Skeletal muscle tissue (tissue), 4 donors: ENCODE measurements around the gene CNTNAP2. TPM values are rescaled to one million over a fixed set of nuclear protein-coding genes. Genes with fewer than 3 reads are reported as not detected.

Experiments used
- H3K27ac ChIP-seq: one replicate; pipeline ENCODE4 v1.7.0; 2013; ENCODE audit warnings: mild to moderate bottlenecking, low read depth, low read length, inconsistent platforms
- H3K27me3 ChIP-seq, 3 donors: one replicate each; pipeline ENCODE4 v1.7.0; 2013; ENCODE audit warnings: low read length in 3 of 3; ENCODE audit not compliant: control insufficient read depth in 3 of 3, insufficient read depth in 3 of 3
- H3K36me3 ChIP-seq, 3 donors: one replicate each; pipeline ENCODE4 v1.7.0; 2013; ENCODE audit warnings: low read length in 3 of 3; ENCODE audit not compliant: control insufficient read depth in 3 of 3, insufficient read depth in 3 of 3
- H3K4me1 ChIP-seq, 3 donors: one replicate each; pipeline ENCODE4 v1.7.0; 2013; ENCODE audit warnings: low read length in 3 of 3, mild to moderate bottlenecking in 3 of 3; ENCODE audit not compliant: control insufficient read depth in 3 of 3, insufficient read depth in 3 of 3
- H3K4me3 ChIP-seq, 3 donors: one replicate each; pipeline ENCODE4 v1.7.0; 2013; ENCODE audit warnings: low read length in 3 of 3
- H3K9ac ChIP-seq, 3 donors: one replicate each; pipeline ENCODE4 v1.7.0; 2013; ENCODE audit warnings: low read length in 3 of 3, mild to moderate bottlenecking in 3 of 3, moderate library complexity in 2 of 3, low read depth in 1 of 3
- H3K9me3 ChIP-seq, 3 donors: one replicate each; pipeline ENCODE4 v1.7.0; 2013; ENCODE audit warnings: low read length in 3 of 3; ENCODE audit not compliant: control insufficient read depth in 3 of 3
- total RNA-seq: library from RNA; depleted of rRNA; stranded (reverse); fragments of >200 nt; gene quantifications from one replicate; pipeline ENCODE4 v1.2.3, GENCODE V29; 2014
- donor health status: Osteomylitis.

CNTNAP2 gene
- total RNA-seq, 1 donor from 2014 or later: 14.1 TPM

DNA sequence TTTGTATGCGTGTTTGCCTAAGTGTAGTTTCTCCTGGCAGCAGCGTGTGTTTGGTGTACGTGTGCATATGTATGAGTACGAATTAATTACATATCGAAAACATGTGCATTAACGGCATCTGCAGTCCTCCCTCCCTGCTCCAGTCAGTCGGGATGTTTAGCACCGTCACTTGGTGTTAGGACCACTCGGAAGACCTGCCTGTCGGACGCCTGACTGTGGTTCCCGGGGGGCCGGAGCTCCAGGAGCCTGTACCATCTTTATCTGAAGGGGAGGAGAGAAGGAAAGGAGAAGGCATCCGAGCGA lies 1.1 kb upstream of the CNTNAP2 start:
- Histone ChIP-seq H3K36me3 (no peaks in the 10 kb centered on the region), H3K4me3 (no peak overlapping the region), H3K27ac (no peak overlapping the region), H3K4me1 (peaks cover 2 to 8% (median 3%) of the 10 kb centered on the region in 3 donors), H3K9ac (no peak overlapping the region), H3K9me3 (no peaks in the 10 kb centered on the region), H3K27me3 (peaks cover 9 to 17% (median 12%) of the 10 kb centered on the region in 3 donors)

DNA sequence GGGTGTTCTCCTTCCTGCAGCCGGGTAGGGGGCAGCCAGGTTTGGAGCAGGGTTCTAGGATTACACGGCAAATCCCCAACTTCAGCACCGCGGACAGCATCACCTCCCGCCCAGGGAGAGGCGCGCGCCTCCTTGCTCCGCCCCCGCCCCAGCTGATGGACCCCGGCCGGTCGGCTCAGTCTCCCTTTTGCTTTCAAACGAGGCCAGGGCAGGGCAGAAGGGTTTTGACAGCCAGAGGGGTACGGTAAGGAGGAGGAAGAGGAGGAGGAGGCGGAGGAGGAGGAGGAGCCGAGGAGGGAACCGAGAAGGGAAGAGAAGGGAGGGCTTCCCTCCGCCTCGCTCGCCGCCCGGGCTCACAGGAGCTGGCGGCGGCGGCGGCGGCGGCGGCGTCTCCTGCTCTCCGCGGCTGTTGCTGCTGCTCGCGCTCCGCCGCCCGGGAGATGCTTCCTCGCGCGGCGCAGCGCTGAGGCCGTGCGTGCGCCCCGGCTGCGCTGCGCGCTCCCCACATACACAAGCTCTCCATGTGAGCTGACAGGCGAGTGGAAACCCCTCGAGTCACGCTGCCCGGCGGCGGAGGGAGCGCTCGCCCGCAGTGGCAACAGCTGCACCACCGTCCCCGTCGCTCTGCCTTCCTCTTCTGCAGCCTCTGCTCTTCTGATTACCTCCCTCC lies 615 bp upstream of the CNTNAP2 start:
- peaks cover 2 to 8% (median 3%) of the 10 kb centered on the region in 3 donors for H3K4me1 ChIP-seq
- no peaks in the 10 kb centered on the region for H3K36me3 ChIP-seq
- no peaks in the 10 kb centered on the region for H3K9me3 ChIP-seq
- H3K4me3 ChIP-seq: peak overlapping the region in 1 of 3 donors; percentile 30
- peaks cover 9 to 17% (median 12%) of the 10 kb centered on the region in 3 donors for H3K27me3 ChIP-seq
- no peak overlapping the region for H3K27ac ChIP-seq
- no peak overlapping the region for H3K9ac ChIP-seq

GRCh38 chr7:146117576-146117975 lies 975 bp downstream of the CNTNAP2 start:
- Histone ChIP-seq H3K27me3 (peaks cover 9 to 17% (median 12%) of the 10 kb centered on the region in 3 donors), H3K9ac (no peak overlapping the region), H3K4me3 (no peak overlapping the region), H3K9me3 (no peaks in the 10 kb centered on the region), H3K4me1 (peaks cover 2 to 8% (median 3%) of the 10 kb centered on the region in 3 donors), H3K36me3 (no peaks in the 10 kb centered on the region), H3K27ac (no peak overlapping the region)

- H3K9ac ChIP-seq: no peak overlapping the region
- no peak overlapping the region for H3K27ac ChIP-seq
- H3K27me3 ChIP-seq: peaks cover 9 to 17% (median 12%) of the 10 kb centered on the region in 3 donors
- no peak overlapping the region for H3K4me3 ChIP-seq
- H3K9me3 ChIP-seq: no peaks in the 10 kb centered on the region
- H3K36me3 ChIP-seq: no peaks in the 10 kb centered on the region
- peaks cover 2 to 8% (median 3%) of the 10 kb centered on the region in 3 donors for H3K4me1 ChIP-seq
These were observed 2.4 kb downstream of the CNTNAP2 start for GRCh38 chr7:146119002-146119401.

GRCh38 chr7:146123715-146124114 lies 7.1 kb downstream of the CNTNAP2 start:
- Histone ChIP-seq H3K4me1 (no peaks in the 10 kb centered on the region), H3K36me3 (no peaks in the 10 kb centered on the region), H3K4me3 (no peak overlapping the region), H3K9me3 (no peaks in the 10 kb centered on the region), H3K27ac (no peak overlapping the region), H3K27me3 (no peaks in the 10 kb centered on the region), H3K9ac (no peak overlapping the region)

GRCh38 chr7:146126767-146127509 lies 10.3 kb downstream of the CNTNAP2 start:
- H3K36me3 ChIP-seq: no peaks in the 10 kb centered on the region
- H3K4me1 ChIP-seq: no peaks in the 10 kb centered on the region
- H3K27me3 ChIP-seq: no peaks in the 10 kb centered on the region
- no peak overlapping the region for H3K4me3 ChIP-seq
- no peak overlapping the region for H3K27ac ChIP-seq
- H3K9me3 ChIP-seq: no peaks in the 10 kb centered on the region
- no peak overlapping the region for H3K9ac ChIP-seq

DNA sequence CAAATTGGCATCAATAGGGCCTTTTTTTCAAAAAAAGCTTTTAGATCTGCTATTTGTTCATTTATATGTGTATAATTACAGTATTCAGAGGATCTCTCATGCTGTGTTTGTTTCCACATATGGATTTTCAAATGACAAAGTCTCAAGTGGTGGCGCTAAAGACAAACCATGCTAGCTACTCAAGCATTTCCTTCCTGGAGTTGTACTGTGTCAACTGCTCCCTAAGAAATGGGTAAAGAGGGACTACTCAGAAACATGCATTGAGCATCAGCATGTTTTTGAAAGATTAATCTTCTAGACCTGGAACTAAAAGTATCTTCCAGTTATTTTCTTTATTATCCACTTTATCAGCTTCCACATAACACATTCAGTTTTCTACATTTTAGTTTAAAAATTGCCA lies 12.7 kb downstream of the CNTNAP2 start:
- H3K27me3 ChIP-seq: no peaks in the 10 kb centered on the region
- H3K27ac ChIP-seq: no peak overlapping the region
- H3K9me3 ChIP-seq: no peaks in the 10 kb centered on the region
- H3K4me3 ChIP-seq: no peak overlapping the region
- H3K9ac ChIP-seq: no peak overlapping the region
- H3K36me3 ChIP-seq: no peaks in the 10 kb centered on the region
- H3K4me1 ChIP-seq: no peaks in the 10 kb centered on the region

DNA sequence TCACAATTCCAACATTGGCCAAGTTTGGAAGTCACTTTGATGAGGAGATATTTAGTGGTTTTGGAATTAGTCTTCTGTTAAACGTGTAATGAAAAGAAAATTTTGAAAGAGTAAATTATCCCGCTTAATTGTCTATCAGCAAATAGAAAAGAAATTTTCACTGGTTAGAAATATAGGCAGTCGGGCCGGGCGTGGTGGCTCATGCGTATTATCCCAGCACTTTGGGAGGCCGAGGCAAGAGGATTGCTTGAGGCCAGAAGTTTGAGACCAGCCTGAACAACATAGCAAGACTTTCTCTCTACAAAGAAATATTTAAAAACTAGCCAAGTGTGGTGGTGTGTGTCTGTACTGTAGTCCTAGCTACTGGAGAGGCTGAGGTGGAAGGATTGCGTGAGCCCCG lies 13.4 kb downstream of the CNTNAP2 start:
- no peak overlapping the region for H3K27ac ChIP-seq
- no peaks in the 10 kb centered on the region for H3K36me3 ChIP-seq
- H3K4me1 ChIP-seq: no peaks in the 10 kb centered on the region
- H3K9me3 ChIP-seq: no peaks in the 10 kb centered on the region
- H3K4me3 ChIP-seq: no peak overlapping the region
- H3K27me3 ChIP-seq: no peaks in the 10 kb centered on the region
- no peak overlapping the region for H3K9ac ChIP-seq

GRCh38 chr7:146131701-146132100 lies 15.1 kb downstream of the CNTNAP2 start:
- H3K36me3 ChIP-seq: no peaks in the 10 kb centered on the region
- no peak overlapping the region for H3K9ac ChIP-seq
- no peaks in the 10 kb centered on the region for H3K27me3 ChIP-seq
- H3K9me3 ChIP-seq: no peaks in the 10 kb centered on the region
- H3K4me3 ChIP-seq: no peak overlapping the region
- no peak overlapping the region for H3K27ac ChIP-seq
- no peaks in the 10 kb centered on the region for H3K4me1 ChIP-seq

DNA sequence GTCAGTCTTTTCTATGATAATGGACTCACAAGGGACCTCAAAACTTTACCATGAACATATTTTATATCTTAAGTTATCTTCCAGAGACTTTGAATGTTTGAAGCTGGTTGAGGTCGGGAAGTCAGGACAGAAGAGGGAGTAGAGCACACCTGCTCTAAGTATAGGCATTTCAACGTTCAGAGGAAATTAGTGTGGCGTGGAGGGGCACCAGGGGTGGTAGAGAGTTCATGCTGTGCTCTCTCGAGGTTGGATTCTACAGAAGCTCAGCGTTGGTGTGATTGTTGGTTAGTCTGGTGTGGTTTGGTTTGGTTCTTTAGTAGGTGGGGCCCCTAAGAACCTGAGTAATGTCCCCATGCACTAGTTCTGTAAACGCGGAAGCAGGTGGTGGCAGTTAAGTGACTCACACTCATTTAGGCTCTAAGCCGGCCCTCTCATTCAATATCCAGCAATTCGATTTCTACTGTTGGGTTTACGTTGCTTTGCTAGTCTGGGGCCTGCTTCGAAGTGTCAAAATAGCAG lies 19.8 kb downstream of the CNTNAP2 start:
- H3K27ac ChIP-seq: no peak overlapping the region
- H3K9ac ChIP-seq: no peak overlapping the region
- no peaks in the 10 kb centered on the region for H3K27me3 ChIP-seq
- no peak overlapping the region for H3K4me3 ChIP-seq
- no peaks in the 10 kb centered on the region for H3K9me3 ChIP-seq
- no peaks in the 10 kb centered on the region for H3K36me3 ChIP-seq
- H3K4me1 ChIP-seq: no peaks in the 10 kb centered on the region
